Measurements from ENCODE around the gene ZNF385A.
A peak's percentile ranks its signal among the peaks of the same experiment; 100 is the strongest.
"Not testable (repeated sequence)": the region's sequence is repeated elsewhere in the genome, so short reads cannot be mapped to it uniquely, and the experiment has no call there.

The ZNF385A gene

GRCh38 chr12:54371328-54372112, 13.0 kb downstream of the ZNF385A start:
- DNase-seq: peak; percentile 62

- DNase-seq: no peak
Observed at GRCh38 chr12:54370171-54370730, 14.3 kb downstream of the ZNF385A start.

GRCh38 chr12:54369597-54370131, 14.9 kb downstream of the ZNF385A start:
- no peak for DNase-seq

DNA sequence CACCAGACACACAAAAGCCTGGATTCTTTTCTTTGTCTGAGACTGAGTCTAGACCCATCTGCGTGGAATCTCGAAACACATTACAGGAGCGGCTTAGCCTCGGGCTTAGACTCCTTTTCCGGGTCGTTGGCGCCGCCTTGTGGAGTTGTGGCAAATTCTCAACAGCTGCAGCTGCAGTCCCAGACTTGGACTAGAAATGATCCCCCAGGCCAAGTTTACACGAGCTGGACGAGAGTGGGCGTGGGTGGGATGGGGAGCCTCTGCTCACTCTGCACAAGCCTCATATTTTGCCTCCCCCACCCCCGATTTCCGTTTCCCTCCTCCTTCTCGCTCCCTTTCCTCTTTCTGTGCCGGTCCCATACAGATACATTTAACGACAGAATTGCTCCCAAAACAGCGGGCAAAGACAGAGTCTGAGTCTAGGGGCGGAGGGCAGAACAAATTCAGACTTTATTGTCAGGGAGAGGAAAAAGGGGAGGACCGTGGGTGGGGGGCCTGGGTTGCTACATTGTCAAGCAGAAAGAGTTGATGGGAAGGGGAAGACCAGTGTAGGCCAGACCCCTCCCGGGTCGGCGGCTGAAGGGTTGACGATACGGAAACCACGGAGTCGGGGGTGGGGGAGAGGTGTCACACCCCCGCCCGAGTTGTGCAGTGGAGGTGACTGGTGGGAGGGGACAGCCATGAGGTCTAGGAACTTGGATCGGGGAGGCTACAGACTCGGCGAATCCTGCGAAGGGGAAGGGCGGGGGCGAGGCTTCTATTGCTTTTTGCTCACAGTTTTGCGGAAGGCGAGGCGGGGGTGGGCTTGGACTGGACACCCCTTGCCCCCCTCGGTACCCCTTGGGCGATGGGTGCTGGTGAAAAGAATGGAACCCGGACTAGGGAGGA, 15.6 kb downstream of the ZNF385A start:
- DNase-seq: peak; percentile 15

DNA sequence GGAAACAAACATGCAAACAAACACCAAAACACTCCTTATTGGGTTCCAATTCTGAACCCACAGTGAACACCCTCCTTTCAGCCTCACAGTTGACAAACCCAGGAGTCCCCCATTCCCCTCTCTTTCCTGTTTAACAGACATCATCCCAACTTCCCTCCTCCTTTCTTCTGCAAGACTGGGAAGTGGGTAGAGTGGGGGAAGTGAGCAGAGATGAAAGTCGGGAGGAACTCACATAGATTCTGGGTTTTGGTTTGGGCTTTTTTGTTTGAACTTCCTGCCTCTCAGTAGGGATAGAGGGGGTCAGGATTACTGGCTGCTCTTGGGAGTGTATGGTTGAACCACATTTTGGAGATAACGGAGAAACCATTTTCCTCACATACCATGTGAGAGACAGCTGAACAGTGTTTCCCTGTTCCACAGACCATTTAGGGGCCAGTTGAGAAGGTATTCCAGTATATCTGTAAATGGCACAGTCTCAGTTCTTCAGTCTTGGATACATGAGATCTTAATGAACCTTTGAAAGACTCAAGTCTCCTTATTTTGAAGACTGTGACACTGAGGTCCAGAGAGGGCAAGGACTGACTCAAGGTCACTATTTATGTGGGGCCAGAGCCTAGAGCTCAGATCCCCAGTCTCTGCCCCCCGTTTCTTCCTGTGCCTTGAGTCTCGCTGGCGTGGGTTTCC, 16.4 kb downstream of the ZNF385A start:
- DNase-seq: no peak

- DNase-seq: no peak
Observed at GRCh38 chr12:54364413-54364812, 20.1 kb downstream of the ZNF385A start, which contains the start of gene GPR84. GPR84 (minus strand) TSS chr12:54364486; CDS start chr12:54363851, 635 bp downstream.

- no peak for DNase-seq
Observed at GRCh38 chr12:54363618-54364017, 20.9 kb downstream of the ZNF385A start.

- no peak for DNase-seq
Observed at GRCh38 chr12:54363047-54363446, 21.5 kb downstream of the ZNF385A start.

- peak; percentile 7 for DNase-seq
Observed at GRCh38 chr12:54360717-54361456, 23.6 kb downstream of the ZNF385A start.

GRCh38 chr12:54359762-54360351, 24.7 kb downstream of the ZNF385A start:
- DNase-seq: no peak

- DNase-seq: peak; percentile 96
Observed at GRCh38 chr12:54358945-54359761, 25.4 kb downstream of the ZNF385A start.

GRCh38 chr12:54358191-54358944, 26.2 kb downstream of the ZNF385A start:
- peak; percentile 45 for DNase-seq

GRCh38 chr12:54357506-54358190, 26.9 kb downstream of the ZNF385A start:
- DNase-seq: no peak

DNA sequence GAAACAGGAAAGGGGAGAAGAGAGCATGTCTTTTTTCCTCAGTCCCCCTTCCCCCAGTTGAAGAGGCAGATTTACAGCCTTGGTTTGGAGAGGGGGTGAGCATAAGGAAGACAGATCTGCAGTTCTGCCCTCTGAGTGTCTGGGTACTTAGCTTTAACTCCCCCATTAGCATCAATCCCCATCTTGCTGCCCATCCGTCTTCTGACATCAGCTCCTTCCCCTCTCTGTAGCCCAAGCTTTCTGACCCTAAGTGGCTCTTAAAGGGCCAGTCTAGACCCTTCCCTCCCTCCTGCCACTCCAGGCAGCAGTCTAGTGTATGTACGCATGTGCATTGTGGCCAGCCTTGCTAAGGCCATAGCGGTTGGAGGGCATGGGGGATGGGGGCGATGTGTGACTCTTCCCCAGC, 27.6 kb downstream of the ZNF385A start:
- peak; percentile 15 for DNase-seq

DNA sequence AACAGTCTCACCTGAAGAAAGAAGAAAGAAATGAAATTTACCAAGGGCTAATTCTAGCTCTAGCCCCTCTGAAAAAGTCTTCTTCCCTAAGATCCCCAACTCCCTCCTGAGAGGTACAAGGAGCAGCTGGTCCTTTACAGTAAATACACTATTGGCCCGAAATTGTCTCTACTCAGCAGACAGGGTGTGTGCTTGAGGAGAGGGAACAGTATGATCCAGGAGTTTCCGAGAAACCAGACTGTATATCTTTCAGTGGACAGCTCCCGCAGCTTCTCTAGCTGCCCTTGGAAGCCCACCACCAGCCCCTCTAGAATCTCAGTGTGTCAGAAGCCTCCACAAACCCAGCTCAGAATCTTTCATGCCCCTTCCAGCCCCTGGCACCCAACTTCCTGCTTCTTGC, 28.3 kb downstream of the ZNF385A start:
- no peak for DNase-seq

- DNase-seq: no peak
Observed at GRCh38 chr12:54355104-54355815, 29.3 kb downstream of the ZNF385A start.

GRCh38 chr12:54354271-54354670, 30.3 kb downstream of the ZNF385A start:
- not testable (repeated sequence) for DNase-seq
